GM15510 (cell line): ENCODE data around the gene MKRN2OS.

ENCODE experiments used
- POLR2A ChIP-seq: IDR thresholded peaks from 3 replicates; pipeline ENCODE4 v1.6.1; 2011; ENCODE audit warnings: borderline replicate concordance; ENCODE audit not compliant: insufficient read length; ENCODE audit errors: extremely low read depth

Gene MKRN2OS

DNA sequence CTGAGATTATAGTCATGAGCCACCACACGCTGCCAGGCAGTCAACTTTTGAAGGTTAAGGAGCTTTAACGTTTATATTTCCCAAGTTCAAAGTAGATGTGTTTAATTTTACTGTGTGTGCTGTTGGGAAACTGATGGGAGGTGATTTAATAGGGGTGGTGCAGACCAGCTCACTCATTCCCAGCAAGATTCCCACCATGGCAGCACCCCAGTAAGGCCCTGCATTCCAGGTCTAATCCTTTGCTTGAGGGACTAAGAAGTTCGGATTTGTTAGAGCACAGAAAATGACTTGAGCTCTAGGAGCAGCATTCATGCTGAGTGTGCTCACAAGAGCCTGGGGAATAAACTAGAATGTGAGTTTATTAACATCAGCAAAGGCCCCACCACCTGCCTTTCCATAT, 35.8 kb downstream of the MKRN2OS start:
- TF ChIP-seq POLR2A = no peak

DNA sequence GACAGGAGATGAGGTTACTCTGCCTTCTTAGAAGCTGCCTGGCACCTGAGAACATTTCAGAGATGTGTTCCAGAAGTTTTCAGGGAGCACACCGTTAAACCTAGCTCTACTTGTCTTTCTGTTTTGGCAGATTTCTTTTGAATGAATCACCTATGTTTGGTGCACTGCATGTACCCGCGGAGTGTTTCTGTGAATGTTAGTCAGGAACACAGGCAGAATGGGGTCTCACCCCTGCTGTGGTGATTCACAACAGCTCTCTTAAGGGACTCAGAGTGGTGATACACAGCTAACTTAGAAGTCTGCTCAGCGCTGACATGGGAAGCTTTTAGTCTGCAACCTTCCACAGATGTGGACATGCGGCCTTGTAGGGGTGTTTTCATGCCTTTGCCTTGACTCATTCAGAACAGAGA, 37.0 kb downstream of the MKRN2OS start:
- TF ChIP-seq POLR2A = no peak

- TF ChIP-seq POLR2A = no peak
Observed at GRCh38 chr3:12507591-12508281, 37.6 kb downstream of the MKRN2OS start.

DNA sequence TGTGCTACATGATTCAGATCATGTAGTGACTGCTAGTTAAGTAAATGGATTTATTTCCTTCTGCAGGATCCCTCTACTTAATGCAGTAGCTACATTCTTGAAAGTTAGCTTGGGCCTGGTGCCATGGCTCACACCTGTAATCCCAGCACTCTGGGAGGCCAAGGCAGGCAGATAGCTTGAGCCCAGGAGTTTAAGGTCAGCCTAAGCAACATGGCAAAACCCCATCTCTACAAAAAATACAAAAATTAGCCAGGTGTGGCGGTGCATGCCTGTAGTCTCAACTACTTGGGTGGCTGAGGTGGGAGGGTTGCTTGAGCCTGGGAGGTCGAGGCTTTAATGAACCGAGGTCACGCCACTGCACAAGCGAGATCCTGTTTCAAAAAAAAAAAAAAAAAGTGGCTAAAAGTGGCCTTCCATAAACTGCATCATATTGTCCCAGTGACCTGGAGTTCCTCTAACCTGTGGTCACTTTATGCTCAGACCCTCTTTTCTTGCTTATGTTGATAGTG, 39.0 kb downstream of the MKRN2OS start:
- no peak for TF ChIP-seq POLR2A

DNA sequence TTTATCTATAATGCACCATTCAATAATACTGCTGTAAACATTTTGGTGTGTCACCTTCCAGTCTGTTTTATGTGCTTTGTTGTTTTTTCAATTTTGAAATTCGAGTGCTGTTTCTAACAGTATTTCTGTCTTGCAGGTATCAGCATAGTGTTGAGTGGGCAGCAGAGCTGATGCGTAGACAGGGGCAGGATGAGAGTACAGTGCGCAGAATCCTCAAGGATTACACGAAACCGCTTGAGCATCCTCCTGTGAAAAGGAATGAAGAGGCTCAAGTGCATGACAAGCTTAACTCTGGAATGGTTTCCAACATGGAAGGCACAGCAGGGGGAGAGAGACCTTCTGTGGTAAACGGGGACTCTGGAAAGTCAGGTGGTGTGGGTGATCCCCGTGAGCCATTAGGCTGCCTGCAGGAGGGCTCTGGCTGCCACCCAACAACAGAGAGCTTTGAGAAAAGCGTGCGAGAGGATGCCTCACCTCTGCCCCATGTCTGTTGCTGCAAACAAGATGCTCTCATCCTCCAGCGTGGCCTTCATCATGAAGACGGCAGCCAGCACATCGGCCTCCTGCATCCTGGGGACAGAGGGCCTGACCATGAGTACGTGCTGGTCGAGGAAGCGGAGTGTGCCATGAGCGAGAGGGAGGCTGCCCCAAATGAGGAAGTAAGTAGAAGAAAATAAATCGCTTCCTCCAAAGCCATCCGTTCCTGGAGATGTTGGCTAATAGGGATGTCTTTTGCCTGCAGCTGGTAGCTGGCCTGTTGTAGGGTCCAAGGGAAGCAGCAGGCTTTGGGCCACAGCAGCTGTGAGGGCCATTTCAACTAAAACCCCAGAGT, 42.0 kb downstream of the MKRN2OS start:
- TF ChIP-seq POLR2A = no peak

DNA sequence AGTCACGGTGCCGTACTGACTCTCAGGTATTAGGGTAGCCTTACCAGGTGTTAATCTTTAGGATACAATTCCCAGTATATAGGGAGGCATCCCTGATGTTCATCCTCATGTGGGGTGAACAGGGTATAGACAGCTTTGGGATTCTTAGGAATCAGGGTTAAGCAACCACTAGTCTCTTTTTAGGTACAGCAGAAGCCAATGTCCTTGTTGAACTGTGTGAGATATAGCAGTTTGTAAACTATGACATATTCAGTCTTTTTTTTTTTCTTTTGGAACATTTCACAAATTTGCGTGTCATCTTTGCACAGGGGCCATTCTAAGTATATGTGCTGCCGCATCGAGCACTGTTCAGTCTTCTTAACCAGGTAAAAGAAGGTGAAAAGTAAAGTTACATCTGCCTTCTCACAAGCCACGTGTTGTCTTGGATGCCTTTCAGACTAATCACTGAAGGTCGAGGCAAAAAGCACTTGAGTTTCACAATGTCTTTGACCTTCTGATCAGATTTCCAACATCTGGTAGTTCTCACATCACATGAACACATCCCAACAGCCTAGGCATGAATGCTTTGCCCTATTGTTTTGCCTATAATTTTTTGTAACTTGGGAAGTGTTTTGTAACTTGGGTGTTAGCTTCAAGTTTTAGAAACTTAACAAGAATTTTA, 43.8 kb downstream of the MKRN2OS start:
- no peak for TF ChIP-seq POLR2A

- TF ChIP-seq POLR2A = no peak
Observed at GRCh38 chr3:12499474-12499873, 45.8 kb downstream of the MKRN2OS start.

DNA sequence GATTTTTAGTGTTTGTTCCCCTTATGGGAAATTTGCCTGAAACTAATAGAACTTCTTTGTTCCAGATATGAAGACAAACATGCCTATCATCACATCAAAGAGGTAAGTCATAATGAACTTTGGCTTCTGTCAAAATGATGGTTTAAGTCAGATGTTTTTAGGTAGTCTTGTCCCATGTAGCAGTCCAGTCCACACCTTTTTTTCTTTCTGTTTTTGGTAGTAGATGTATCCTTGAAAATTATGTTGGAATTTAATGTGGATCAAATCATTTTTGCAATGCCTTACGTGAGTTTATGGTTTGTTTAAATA, 48.9 kb downstream of the MKRN2OS start:
- no peak for TF ChIP-seq POLR2A

DNA sequence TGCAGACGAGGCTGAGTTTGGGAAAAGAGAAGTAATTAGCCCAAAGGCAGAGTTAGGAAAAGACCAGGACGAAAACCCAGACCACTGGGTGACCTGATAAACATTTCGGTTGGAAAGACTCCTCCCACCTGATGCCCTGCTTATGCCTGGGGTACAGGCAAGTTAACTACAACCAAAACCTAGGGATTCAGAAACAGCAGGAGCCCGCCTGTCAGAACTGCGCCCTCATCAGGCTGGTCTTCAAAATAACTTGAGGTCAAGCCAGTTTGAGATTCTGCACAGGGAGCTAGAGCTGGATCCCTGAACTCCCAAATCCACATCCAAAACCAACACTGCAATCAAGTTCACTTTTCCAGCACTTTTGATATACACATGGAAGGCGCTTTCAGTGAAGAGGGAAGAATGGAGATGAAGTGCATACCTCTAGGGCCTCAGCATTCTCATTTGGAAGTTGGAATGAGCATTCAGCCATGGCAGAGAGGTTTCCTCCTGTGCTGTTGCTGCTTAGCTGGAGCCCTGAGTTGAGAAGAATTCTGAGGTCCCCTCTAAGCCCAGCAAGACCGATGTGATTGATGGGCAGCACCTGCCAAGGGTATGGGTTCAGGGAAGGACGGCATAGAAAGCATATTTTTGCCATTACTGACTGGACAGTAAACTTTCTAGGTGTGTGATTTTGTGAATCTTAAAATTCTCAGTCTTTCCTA, 49.4 kb downstream of the MKRN2OS start:
- TF ChIP-seq POLR2A = no peak

- no peak for TF ChIP-seq POLR2A
Observed at GRCh38 chr3:12490547-12490946, 54.8 kb downstream of the MKRN2OS start.

- no peak for TF ChIP-seq POLR2A
Observed at GRCh38 chr3:12489832-12490231, 55.5 kb downstream of the MKRN2OS start.
